ENCODE measurements around the gene UPF2. TPM values are rescaled to one million over a fixed set of nuclear protein-coding genes. Genes with fewer than 3 reads are reported as not detected.
A peak's percentile ranks its signal among the peaks of the same experiment; 100 is the strongest.

Gene UPF2
- total RNA-seq, 3 donors from 2014 or later (not counting 1 experiment from before 2014, with no cell fraction given), result 29.3 to 33.2 (median 30.1) TPM

DNA sequence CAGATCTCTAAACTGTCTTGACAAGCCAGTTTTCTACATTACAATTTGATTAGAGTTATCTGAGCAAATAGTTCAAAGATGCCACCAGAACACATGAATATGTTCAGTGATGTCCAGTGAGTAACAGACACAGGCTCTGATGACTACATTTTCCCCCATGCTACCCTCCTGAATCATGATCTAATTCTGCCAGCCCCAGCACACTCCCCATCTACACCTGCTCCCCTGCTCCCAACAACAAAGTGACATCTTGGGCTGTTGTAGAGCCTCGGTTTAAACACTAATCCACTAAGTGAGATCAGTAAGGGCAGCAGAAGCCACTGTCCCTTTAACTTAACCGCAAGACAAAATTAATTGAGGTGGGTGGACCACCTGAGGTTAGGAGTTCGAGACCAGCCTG, 114.9 kb downstream of the UPF2 start:
- WGBS (ENCODE audit: insufficient coverage), result 100% methylated on average over 3 of the region's 3 CpGs
- no peak overlapping the region for H3K4me3 ChIP-seq (ENCODE audit: low read length)
- intact Hi-C loops (cut with micrococcal nuclease), result no loop called here
- no peaks in the 10 kb centered on the region for H3K27me3 ChIP-seq (ENCODE audit: control insufficient read depth, insufficient read depth, low read length)
- H3K27ac Mint-ChIP-seq, result no peak overlapping the region
- peaks cover 38% of the 10 kb centered on the region for H3K36me3 Mint-ChIP-seq
- H3K4me1 Mint-ChIP-seq, result peaks cover 5 to 8% of the 10 kb centered on the region in 2 donors
- TF ChIP-seq, protein P1, sequence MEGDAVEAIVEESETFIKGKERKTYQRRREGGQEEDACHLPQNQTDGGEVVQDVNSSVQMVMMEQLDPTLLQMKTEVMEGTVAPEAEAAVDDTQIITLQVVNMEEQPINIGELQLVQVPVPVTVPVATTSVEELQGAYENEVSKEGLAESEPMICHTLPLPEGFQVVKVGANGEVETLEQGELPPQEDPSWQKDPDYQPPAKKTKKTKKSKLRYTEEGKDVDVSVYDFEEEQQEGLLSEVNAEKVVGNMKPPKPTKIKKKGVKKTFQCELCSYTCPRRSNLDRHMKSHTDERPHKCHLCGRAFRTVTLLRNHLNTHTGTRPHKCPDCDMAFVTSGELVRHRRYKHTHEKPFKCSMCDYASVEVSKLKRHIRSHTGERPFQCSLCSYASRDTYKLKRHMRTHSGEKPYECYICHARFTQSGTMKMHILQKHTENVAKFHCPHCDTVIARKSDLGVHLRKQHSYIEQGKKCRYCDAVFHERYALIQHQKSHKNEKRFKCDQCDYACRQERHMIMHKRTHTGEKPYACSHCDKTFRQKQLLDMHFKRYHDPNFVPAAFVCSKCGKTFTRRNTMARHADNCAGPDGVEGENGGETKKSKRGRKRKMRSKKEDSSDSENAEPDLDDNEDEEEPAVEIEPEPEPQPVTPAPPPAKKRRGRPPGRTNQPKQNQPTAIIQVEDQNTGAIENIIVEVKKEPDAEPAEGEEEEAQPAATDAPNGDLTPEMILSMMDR (IDR thresholded peaks at IDR 0.05), result no peak
- H3K36me3 ChIP-seq (ENCODE audit: control insufficient read depth, insufficient read depth, low read length), result peaks cover 65% of the 10 kb centered on the region
- H3K9me3 ChIP-seq (ENCODE audit: control insufficient read depth, insufficient read depth, low read length), result no peaks in the 10 kb centered on the region
- no peaks in the 10 kb centered on the region for H3K27me3 Mint-ChIP-seq (ENCODE audit: low read depth in 2 of 2)
- DNase-seq (no peak), ATAC-seq (no peak)
- no peak overlapping the region for H3K4me3 Mint-ChIP-seq
- H3K27ac ChIP-seq (ENCODE audit: low read length), result no peak overlapping the region
- no peaks in the 10 kb centered on the region for H3K4me1 ChIP-seq (ENCODE audit: control insufficient read depth, insufficient read depth, low read length)
- no peaks in the 10 kb centered on the region for H3K9me3 Mint-ChIP-seq

DNA sequence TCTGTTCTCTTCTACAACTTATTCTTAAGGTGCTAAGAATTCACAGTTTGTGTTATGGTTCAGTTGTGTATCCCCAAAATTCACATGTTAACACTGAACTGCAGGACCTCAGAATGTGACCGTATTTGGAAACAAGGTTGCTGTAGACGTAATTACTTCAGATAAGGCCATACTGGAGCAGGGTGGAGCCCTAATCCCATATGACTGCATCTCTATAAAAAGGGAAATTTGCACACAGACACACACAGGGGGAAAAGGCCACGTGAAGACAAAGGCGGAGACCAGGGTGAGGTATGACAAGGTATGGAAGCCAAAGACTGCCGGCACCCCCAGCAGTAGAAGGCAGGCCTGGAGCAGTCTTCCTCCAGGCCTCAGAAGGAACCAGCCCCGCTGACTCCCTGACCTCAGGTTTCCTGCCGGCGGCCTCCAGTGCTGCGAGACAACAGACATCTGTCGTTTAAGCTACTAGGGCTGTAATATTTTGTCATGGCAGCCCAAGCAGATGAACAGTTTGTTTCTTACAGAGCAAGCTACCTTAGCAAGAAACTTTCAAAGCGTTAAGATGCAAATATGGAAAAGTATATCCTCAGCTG, 120.7 kb downstream of the UPF2 start:
- H3K9me3 ChIP-seq (ENCODE audit: control insufficient read depth, insufficient read depth, low read length), result no peaks in the 10 kb centered on the region
- no peak for DNase-seq
- intact Hi-C loops (cut with micrococcal nuclease), result no loop called here
- H3K4me3 ChIP-seq (ENCODE audit: low read length), result no peak overlapping the region
- no peak overlapping the region for H3K4me3 Mint-ChIP-seq
- no peak overlapping the region for H3K27ac ChIP-seq (ENCODE audit: low read length)
- peaks cover 38% of the 10 kb centered on the region for H3K36me3 Mint-ChIP-seq
- H3K9me3 Mint-ChIP-seq, result no peaks in the 10 kb centered on the region
- peak overlapping the region in 1 of 2 donors; percentile 63 for H3K27ac Mint-ChIP-seq
- no peaks in the 10 kb centered on the region for H3K27me3 Mint-ChIP-seq (ENCODE audit: low read depth in 2 of 2)
- TF ChIP-seq, protein P1 (IDR thresholded peaks at IDR 0.05), result no peak
- no peak for ATAC-seq
- peaks cover 5 to 8% of the 10 kb centered on the region in 2 donors for H3K4me1 Mint-ChIP-seq
- H3K4me1 ChIP-seq (ENCODE audit: control insufficient read depth, insufficient read depth, low read length), result no peaks in the 10 kb centered on the region
- no peaks in the 10 kb centered on the region for H3K27me3 ChIP-seq (ENCODE audit: control insufficient read depth, insufficient read depth, low read length)
- 48% methylated on average over 11 of the region's 11 CpGs for WGBS (ENCODE audit: insufficient coverage)
- peaks cover 46% of the 10 kb centered on the region for H3K36me3 ChIP-seq (ENCODE audit: control insufficient read depth, insufficient read depth, low read length)

DNA sequence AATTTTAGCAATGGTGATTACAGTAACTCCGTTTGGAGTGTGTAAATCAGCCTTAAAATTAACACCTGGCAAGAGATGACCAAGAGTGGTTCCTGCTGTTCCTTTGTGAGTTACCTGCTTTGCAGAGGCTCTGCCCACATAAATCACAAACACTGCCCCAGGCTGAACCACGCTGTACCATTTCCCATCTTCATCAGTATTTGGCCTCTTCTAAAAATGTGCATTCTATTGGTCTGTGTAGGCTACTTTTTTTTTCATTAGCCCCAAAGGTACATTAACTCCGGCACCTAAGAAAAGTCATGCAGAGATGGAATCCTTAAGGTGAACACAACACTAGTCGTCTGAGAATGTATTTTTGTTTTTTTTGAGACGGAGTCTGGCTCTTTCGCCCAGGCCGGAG, 123.3 kb downstream of the UPF2 start:
- Histone ChIP-seq H3K4me3 (ENCODE audit: low read length) (no peak overlapping the region), H3K4me1 (ENCODE audit: control insufficient read depth, insufficient read depth, low read length) (no peaks in the 10 kb centered on the region), H3K9me3 (ENCODE audit: control insufficient read depth, insufficient read depth, low read length) (no peaks in the 10 kb centered on the region), H3K27ac (ENCODE audit: low read length) (no peak overlapping the region), H3K36me3 (ENCODE audit: control insufficient read depth, insufficient read depth, low read length) (peaks cover 25% of the 10 kb centered on the region), H3K27me3 (ENCODE audit: control insufficient read depth, insufficient read depth, low read length) (no peaks in the 10 kb centered on the region)
- peaks cover 21% of the 10 kb centered on the region for H3K36me3 Mint-ChIP-seq
- peak overlapping the region in 1 of 2 donors; percentile 27 for H3K27ac Mint-ChIP-seq
- no peaks in the 10 kb centered on the region for H3K27me3 Mint-ChIP-seq (ENCODE audit: low read depth in 2 of 2)
- no peaks in the 10 kb centered on the region for H3K4me1 Mint-ChIP-seq
- no peak for ATAC-seq
- H3K4me3 Mint-ChIP-seq, result no peak overlapping the region
- DNase-seq, result no peak
- intact Hi-C loops (cut with micrococcal nuclease), result no loop called here
- TF ChIP-seq, protein P1 (IDR thresholded peaks at IDR 0.05), result no peak
- 89% methylated on average over 7 of the region's 7 CpGs for WGBS (ENCODE audit: insufficient coverage)
- H3K9me3 Mint-ChIP-seq, result no peaks in the 10 kb centered on the region

DNA sequence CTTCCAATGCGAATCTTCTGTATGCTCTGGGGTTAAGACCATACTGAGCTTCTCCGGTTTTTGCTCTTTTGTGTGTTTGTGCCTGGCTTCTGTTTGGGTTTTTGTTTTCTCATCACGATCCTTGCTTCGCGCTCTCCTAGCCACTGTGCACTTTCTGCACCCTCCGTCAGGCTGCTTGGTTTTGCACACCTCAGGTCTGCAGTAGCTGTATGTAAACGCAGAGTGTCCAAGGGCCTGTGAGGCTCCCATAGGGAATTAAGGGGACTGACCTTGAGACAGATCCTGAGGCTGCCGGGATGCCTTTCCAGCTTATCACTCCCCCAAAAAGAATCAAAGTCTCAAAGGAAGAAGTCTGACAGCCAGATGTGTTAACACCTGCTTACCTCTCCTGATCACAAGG, 124.2 kb downstream of the UPF2 start:
- Histone ChIP-seq H3K36me3 (ENCODE audit: control insufficient read depth, insufficient read depth, low read length) (peaks cover 25% of the 10 kb centered on the region), H3K9me3 (ENCODE audit: control insufficient read depth, insufficient read depth, low read length) (no peaks in the 10 kb centered on the region), H3K4me1 (ENCODE audit: control insufficient read depth, insufficient read depth, low read length) (no peaks in the 10 kb centered on the region), H3K27ac (ENCODE audit: low read length) (no peak overlapping the region), H3K27me3 (ENCODE audit: control insufficient read depth, insufficient read depth, low read length) (no peaks in the 10 kb centered on the region), H3K4me3 (ENCODE audit: low read length) (no peak overlapping the region)
- peak overlapping the region in 1 of 2 donors; percentile 27 for H3K27ac Mint-ChIP-seq
- no peaks in the 10 kb centered on the region for H3K4me1 Mint-ChIP-seq
- H3K9me3 Mint-ChIP-seq, result no peaks in the 10 kb centered on the region
- H3K36me3 Mint-ChIP-seq, result peaks cover 21% of the 10 kb centered on the region
- no peak for ATAC-seq
- no peaks in the 10 kb centered on the region for H3K27me3 Mint-ChIP-seq (ENCODE audit: low read depth in 2 of 2)
- intact Hi-C loops (cut with micrococcal nuclease), result no loop called here
- DNase-seq, result no peak
- H3K4me3 Mint-ChIP-seq, result no peak overlapping the region
- 98% methylated on average over 8 of the region's 8 CpGs for WGBS (ENCODE audit: insufficient coverage)
- TF ChIP-seq, protein P1 (IDR thresholded peaks at IDR 0.05), result no peak
